ENCODE measurements around the gene GPC3. TPM values are rescaled to one million over a fixed set of nuclear protein-coding genes. Genes with fewer than 3 reads are reported as not detected.

GPC3 gene
- polyA plus RNA-seq, 1 of the 3 experiments (the other 2 are of a cell fraction) = 1.4 TPM

DNA sequence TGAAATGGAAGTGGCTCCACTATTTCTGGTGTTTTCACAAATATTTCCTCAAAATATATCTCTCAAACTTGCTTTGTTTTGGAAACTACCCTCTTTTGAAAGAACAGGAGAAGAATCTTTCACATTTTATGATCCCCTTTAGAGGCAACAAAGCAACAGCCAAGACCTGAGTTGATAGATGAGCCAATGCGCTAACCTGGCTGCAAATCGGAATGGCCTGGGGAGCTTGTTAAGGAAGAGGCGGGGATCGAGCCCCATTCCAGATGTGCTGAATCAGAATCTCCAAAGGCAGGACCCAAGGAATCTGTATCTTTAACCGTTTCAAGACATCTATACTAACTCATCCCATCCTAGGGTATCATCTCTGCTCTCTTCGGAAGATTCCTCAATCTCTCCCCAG is 181.3 kb downstream of the GPC3 start (continued):
- TF ChIP-seq, protein P1, sequence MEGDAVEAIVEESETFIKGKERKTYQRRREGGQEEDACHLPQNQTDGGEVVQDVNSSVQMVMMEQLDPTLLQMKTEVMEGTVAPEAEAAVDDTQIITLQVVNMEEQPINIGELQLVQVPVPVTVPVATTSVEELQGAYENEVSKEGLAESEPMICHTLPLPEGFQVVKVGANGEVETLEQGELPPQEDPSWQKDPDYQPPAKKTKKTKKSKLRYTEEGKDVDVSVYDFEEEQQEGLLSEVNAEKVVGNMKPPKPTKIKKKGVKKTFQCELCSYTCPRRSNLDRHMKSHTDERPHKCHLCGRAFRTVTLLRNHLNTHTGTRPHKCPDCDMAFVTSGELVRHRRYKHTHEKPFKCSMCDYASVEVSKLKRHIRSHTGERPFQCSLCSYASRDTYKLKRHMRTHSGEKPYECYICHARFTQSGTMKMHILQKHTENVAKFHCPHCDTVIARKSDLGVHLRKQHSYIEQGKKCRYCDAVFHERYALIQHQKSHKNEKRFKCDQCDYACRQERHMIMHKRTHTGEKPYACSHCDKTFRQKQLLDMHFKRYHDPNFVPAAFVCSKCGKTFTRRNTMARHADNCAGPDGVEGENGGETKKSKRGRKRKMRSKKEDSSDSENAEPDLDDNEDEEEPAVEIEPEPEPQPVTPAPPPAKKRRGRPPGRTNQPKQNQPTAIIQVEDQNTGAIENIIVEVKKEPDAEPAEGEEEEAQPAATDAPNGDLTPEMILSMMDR (IDR thresholded peaks at IDR 0.05) = no peak
- no peak for TF ChIP-seq EP300 (IDR thresholded peaks at IDR 0.05; ENCODE audit: borderline replicate concordance in 1 of 2, low read depth in 1 of 2, low read length in 1 of 2)

DNA sequence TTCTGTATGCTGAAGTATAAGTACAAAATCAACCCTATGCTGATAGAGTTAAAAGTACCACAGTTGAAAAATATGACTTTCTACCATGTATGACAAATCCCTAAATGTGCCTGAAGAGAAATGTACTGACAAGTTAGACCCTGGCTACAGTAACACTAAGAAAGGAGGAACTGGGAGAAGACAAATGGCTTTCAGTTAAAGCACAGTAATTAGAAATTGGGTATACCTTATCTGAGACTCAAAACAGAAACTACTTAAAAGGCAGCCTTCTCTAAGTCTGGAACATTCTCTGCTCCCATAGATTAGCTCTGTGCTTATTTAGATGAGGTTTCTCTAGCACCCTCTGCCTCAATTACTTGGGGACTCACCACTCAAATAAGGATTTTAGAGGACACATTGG is 189.1 kb downstream of the GPC3 start:
- TF ChIP-seq JUND (IDR thresholded peaks at IDR 0.05) (no peak), TAF1 (IDR thresholded peaks at IDR 0.05; ENCODE audit: borderline replicate concordance, low read depth, low read length) (no peak), EP300 (IDR thresholded peaks at IDR 0.05; ENCODE audit: borderline replicate concordance in 1 of 2, low read depth in 1 of 2, low read length in 1 of 2) (no peak), GABPA (IDR thresholded peaks at IDR 0.05; ENCODE audit: low read depth) (no peak), NFIC (IDR thresholded peaks at IDR 0.05; ENCODE audit: borderline replicate concordance) (no peak), MXI1 (IDR thresholded peaks at IDR 0.05; ENCODE audit: low read depth, low read length) (no peak), FOSL2 (IDR thresholded peaks at IDR 0.05; ENCODE audit: borderline replicate concordance, low read depth) (no peak), MEF2A (IDR thresholded peaks at IDR 0.05; ENCODE audit: borderline replicate concordance, low read depth) (no peak), GATA2 (CRISPR knock-in tag; IDR thresholded peaks at IDR 0.05) (no peak), NRF1 (IDR thresholded peaks at IDR 0.05; ENCODE audit: low read depth, low read length) (no peak), USF1 (IDR thresholded peaks at IDR 0.05; ENCODE audit: borderline replicate concordance, low read depth) (no peak), RAD21 (IDR thresholded peaks at IDR 0.05; ENCODE audit: low read length) (no peak), RFX5 (IDR thresholded peaks at IDR 0.05; ENCODE audit: low read length) (no peak), FOXJ3 (CRISPR knock-in tag; IDR thresholded peaks at IDR 0.05) (no peak)
- POLR2A ChIA-PET = no interaction called here
- Histone ChIP-seq H2AFZ (ENCODE audit: low read depth) (no peak overlapping the region), H3F3A (replicated peaks; ENCODE audit: insufficient read depth) (no peaks in the 10 kb centered on the region), H3K27ac (ENCODE audit: low read depth in 2 of 2, low read length in 1 of 2) (no peak overlapping the region), H3K9ac (no peak overlapping the region), H3K36me3 (replicated peaks in 1 of 2; ENCODE audit: control insufficient read depth in 1 of 2, insufficient read depth in 2 of 2, low read length in 1 of 2) (no peaks in the 10 kb centered on the region), H3K9me2 (no peaks in the 10 kb centered on the region), H3K4me2 (no peak overlapping the region), H4K20me1 (ENCODE audit: insufficient read depth) (no peaks in the 10 kb centered on the region), H3K27me3 (ENCODE audit: insufficient read depth) (no peaks in the 10 kb centered on the region; the same call in 1 of the 2 replicates), H3K4me3 (ENCODE audit: low read depth in 2 of 2, low read length in 1 of 2) (no peak overlapping the region), H3K9me3 (no peaks in the 10 kb centered on the region), H3K4me1 (ENCODE audit: control insufficient read depth in 1 of 2, insufficient read depth in 2 of 2, low read depth in 1 of 2, low read length in 1 of 2) (no peaks in the 10 kb centered on the region), H3K79me2 (ENCODE audit: insufficient read depth) (no peaks in the 10 kb centered on the region)
- CTCF ChIA-PET = interaction anchor here (1.0 kb wide), 1 partner anchor 31 kb away, joined by 3 read pairs; no protein-coding TSS in a partner anchor
- DNase-seq = no peak

DNA sequence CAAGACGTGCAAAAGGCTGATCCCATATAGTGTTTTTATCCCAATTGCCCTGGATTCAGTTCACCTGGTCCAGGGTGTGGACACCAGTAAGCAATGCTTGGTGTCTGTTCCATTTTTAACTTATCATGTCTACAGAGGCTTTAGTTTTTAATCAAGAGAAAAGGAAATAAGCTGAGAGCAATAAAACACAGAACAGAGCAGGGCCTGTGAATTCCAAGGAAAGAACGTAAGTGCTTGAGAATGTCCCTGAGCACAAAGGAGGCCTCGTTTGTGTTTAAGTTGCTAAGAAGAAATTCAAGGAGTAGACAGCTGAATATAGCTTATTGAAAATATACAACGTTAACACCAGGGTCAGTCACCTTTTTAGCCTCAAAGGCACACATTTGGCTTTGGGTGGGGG is 191.3 kb downstream of the GPC3 start:
- Histone ChIP-seq H3K9me2 (no peaks in the 10 kb centered on the region), H2AFZ (ENCODE audit: low read depth) (no peak overlapping the region), H3K9ac (no peak overlapping the region), H3K4me3 (ENCODE audit: low read depth in 2 of 2, low read length in 1 of 2) (no peak overlapping the region), H3K9me3 (no peaks in the 10 kb centered on the region), H3K27me3 (ENCODE audit: insufficient read depth) (peaks cover 9% of the 10 kb centered on the region), H3K36me3 (replicated peaks in 1 of 2; ENCODE audit: control insufficient read depth in 1 of 2, insufficient read depth in 2 of 2, low read length in 1 of 2) (no peaks in the 10 kb centered on the region), H3K79me2 (ENCODE audit: insufficient read depth) (no peaks in the 10 kb centered on the region), H3F3A (replicated peaks; ENCODE audit: insufficient read depth) (no peaks in the 10 kb centered on the region), H3K4me2 (no peak overlapping the region), H4K20me1 (ENCODE audit: insufficient read depth) (no peaks in the 10 kb centered on the region), H3K4me1 (ENCODE audit: control insufficient read depth in 1 of 2, insufficient read depth in 2 of 2, low read depth in 1 of 2, low read length in 1 of 2) (no peaks in the 10 kb centered on the region), H3K27ac (ENCODE audit: low read depth in 2 of 2, low read length in 1 of 2) (no peak overlapping the region)
- no peak for DNase-seq
- CTCF ChIA-PET = interaction anchor here (0.8 to 3.4 kb wide), 14 partner anchors 10 to 602 kb away, joined by 3 to 27 read pairs (median 4); no protein-coding TSS in a partner anchor
- TF ChIP-seq, protein P2, sequence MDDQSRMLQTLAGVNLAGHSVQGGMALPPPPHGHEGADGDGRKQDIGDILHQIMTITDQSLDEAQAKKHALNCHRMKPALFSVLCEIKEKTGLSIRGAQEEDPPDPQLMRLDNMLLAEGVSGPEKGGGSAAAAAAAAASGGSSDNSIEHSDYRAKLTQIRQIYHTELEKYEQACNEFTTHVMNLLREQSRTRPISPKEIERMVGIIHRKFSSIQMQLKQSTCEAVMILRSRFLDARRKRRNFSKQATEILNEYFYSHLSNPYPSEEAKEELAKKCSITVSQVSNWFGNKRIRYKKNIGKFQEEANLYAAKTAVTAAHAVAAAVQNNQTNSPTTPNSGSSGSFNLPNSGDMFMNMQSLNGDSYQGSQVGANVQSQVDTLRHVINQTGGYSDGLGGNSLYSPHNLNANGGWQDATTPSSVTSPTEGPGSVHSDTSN (IDR thresholded peaks at IDR 0.05) = no peak
- TF ChIP-seq RFX5 (IDR thresholded peaks at IDR 0.05; ENCODE audit: low read length) (no peak), YY1 (IDR thresholded peaks at IDR 0.05; ENCODE audit: low read depth) (no peak), MEF2A (IDR thresholded peaks at IDR 0.05; ENCODE audit: borderline replicate concordance, low read depth) (no peak), TCF12 (IDR thresholded peaks at IDR 0.05) (no peak), RAD21 (IDR thresholded peaks at IDR 0.05; ENCODE audit: low read length) (no peak), SIN3A (IDR thresholded peaks at IDR 0.05; ENCODE audit: borderline replicate concordance, low read depth, low read length) (no peak)
- POLR2A ChIA-PET = no interaction called here
- 34% methylated on average over 4 of the region's 4 CpGs for WGBS (ENCODE audit: low lambda C conversion rate)

All from SK-N-SH (cell line).